Neuron (in vitro differentiated cells): Measurements from ENCODE around the gene PLXNA4.

Experiments
- H2AFZ ChIP-seq: one replicate; pipeline ENCODE4 v1.6.1; 2013; ENCODE audit warnings: low read depth, mild to moderate bottlenecking, inconsistent platforms, low read length, moderate library complexity
- H3K27me3 ChIP-seq: one replicate; pipeline ENCODE4 v1.6.1; 2013; ENCODE audit warnings: low read length; ENCODE audit not compliant: insufficient read depth
- H3K36me3 ChIP-seq: one replicate; pipeline ENCODE4 v1.6.1; 2013; ENCODE audit warnings: low read length; ENCODE audit not compliant: insufficient read depth
- H3K4me1 ChIP-seq: one replicate; pipeline ENCODE4 v1.6.1; 2013; ENCODE audit warnings: low read length; ENCODE audit not compliant: insufficient read depth
- H3K4me3 ChIP-seq: 2 replicates; pipeline ENCODE4 v1.5.1; 2013; ENCODE audit warnings: mild to moderate bottlenecking, low read length, moderate library complexity
- H3K9me3 ChIP-seq: one replicate; pipeline ENCODE4 v1.6.1; 2013; ENCODE audit warnings: low read length

Gene PLXNA4

GRCh38 chr7:132437730-132438129 lies 138.5 kb downstream of the PLXNA4 start:
- Histone ChIP-seq H3K27me3 (no peaks in the 10 kb centered on the region), H2AFZ (no peak overlapping the region), H3K36me3 (no peaks in the 10 kb centered on the region), H3K9me3 (no peaks in the 10 kb centered on the region), H3K4me3 (no peak overlapping the region), H3K4me1 (no peaks in the 10 kb centered on the region)

GRCh38 chr7:132436121-132436520 lies 140.1 kb downstream of the PLXNA4 start:
- no peaks in the 10 kb centered on the region for H3K4me1 ChIP-seq
- no peak overlapping the region for H3K4me3 ChIP-seq

GRCh38 chr7:132435016-132435990 lies 141.0 kb downstream of the PLXNA4 start:
- H3K4me3 ChIP-seq, result no peak overlapping the region
- H2AFZ ChIP-seq, result no peak overlapping the region

More at GRCh38 chr7:132436121-132436520, 140.1 kb downstream of the PLXNA4 start:
- Histone ChIP-seq H3K27me3 (no peaks in the 10 kb centered on the region), H3K9me3 (no peaks in the 10 kb centered on the region), H3K36me3 (no peaks in the 10 kb centered on the region), H2AFZ (no peak overlapping the region)

GRCh38 chr7:132434041-132434440 lies 142.2 kb downstream of the PLXNA4 start:
- Histone ChIP-seq H3K9me3 (no peaks in the 10 kb centered on the region), H3K4me1 (no peaks in the 10 kb centered on the region), H3K27me3 (no peaks in the 10 kb centered on the region), H3K36me3 (no peaks in the 10 kb centered on the region), H3K4me3 (no peak overlapping the region), H2AFZ (no peak overlapping the region)

More at GRCh38 chr7:132435016-132435990, 141.0 kb downstream of the PLXNA4 start:
- no peaks in the 10 kb centered on the region for H3K36me3 ChIP-seq
- H3K9me3 ChIP-seq, result no peaks in the 10 kb centered on the region
- no peaks in the 10 kb centered on the region for H3K4me1 ChIP-seq
- no peaks in the 10 kb centered on the region for H3K27me3 ChIP-seq

GRCh38 chr7:132433301-132433700 lies 143.0 kb downstream of the PLXNA4 start:
- H2AFZ ChIP-seq, result no peak overlapping the region
- H3K4me3 ChIP-seq, result no peak overlapping the region
- no peaks in the 10 kb centered on the region for H3K9me3 ChIP-seq
- H3K27me3 ChIP-seq, result no peaks in the 10 kb centered on the region
- no peaks in the 10 kb centered on the region for H3K36me3 ChIP-seq
- H3K4me1 ChIP-seq, result no peaks in the 10 kb centered on the region

- H3K4me3 ChIP-seq, result no peak overlapping the region
- H3K36me3 ChIP-seq, result no peaks in the 10 kb centered on the region
Measured at GRCh38 chr7:132430861-132431822, 145.1 kb downstream of the PLXNA4 start.

GRCh38 chr7:132430041-132430855 lies 146.0 kb downstream of the PLXNA4 start:
- H3K27me3 ChIP-seq, result no peaks in the 10 kb centered on the region
- no peak overlapping the region for H3K4me3 ChIP-seq
- H3K4me1 ChIP-seq, result no peaks in the 10 kb centered on the region
- no peaks in the 10 kb centered on the region for H3K36me3 ChIP-seq
- H3K9me3 ChIP-seq, result no peaks in the 10 kb centered on the region
- no peak overlapping the region for H2AFZ ChIP-seq

More at GRCh38 chr7:132430861-132431822, 145.1 kb downstream of the PLXNA4 start:
- Histone ChIP-seq H3K27me3 (no peaks in the 10 kb centered on the region), H3K9me3 (no peaks in the 10 kb centered on the region), H3K4me1 (no peaks in the 10 kb centered on the region), H2AFZ (no peak overlapping the region)

GRCh38 chr7:132429181-132429580 lies 147.1 kb downstream of the PLXNA4 start:
- Histone ChIP-seq H2AFZ (no peak overlapping the region), H3K4me1 (no peaks in the 10 kb centered on the region), H3K36me3 (no peaks in the 10 kb centered on the region), H3K9me3 (no peaks in the 10 kb centered on the region), H3K27me3 (no peaks in the 10 kb centered on the region), H3K4me3 (no peak overlapping the region)

- Histone ChIP-seq H3K4me1 (no peaks in the 10 kb centered on the region), H3K4me3 (no peak overlapping the region), H2AFZ (no peak overlapping the region), H3K27me3 (no peaks in the 10 kb centered on the region), H3K9me3 (no peaks in the 10 kb centered on the region), H3K36me3 (no peaks in the 10 kb centered on the region)
Measured at GRCh38 chr7:132428247-132428919, 147.9 kb downstream of the PLXNA4 start.

- Histone ChIP-seq H3K36me3 (no peaks in the 10 kb centered on the region), H3K4me1 (no peaks in the 10 kb centered on the region), H3K4me3 (no peak overlapping the region), H3K9me3 (no peaks in the 10 kb centered on the region), H2AFZ (no peak overlapping the region), H3K27me3 (no peaks in the 10 kb centered on the region)
Measured at GRCh38 chr7:132425942-132426341, 150.3 kb downstream of the PLXNA4 start.

- H3K4me3 ChIP-seq, result no peak overlapping the region
- H2AFZ ChIP-seq, result no peak overlapping the region
- H3K36me3 ChIP-seq, result no peaks in the 10 kb centered on the region
- H3K27me3 ChIP-seq, result no peaks in the 10 kb centered on the region
- no peaks in the 10 kb centered on the region for H3K9me3 ChIP-seq
- no peaks in the 10 kb centered on the region for H3K4me1 ChIP-seq
Measured at GRCh38 chr7:132424821-132425724, 151.2 kb downstream of the PLXNA4 start.
